Stimulated activated CD4-positive, alpha-beta T cell treated with anti-CD3 and anti-CD28 coated beads, Interleukin-2, amount 100 ng/mL, for 4 hours (primary cell): Measurements from ENCODE around the gene COL21A1.

Source experiments
- DNase-seq: peaks from one replicate; pipeline ENCODE4 v3.0.0-alpha.2; 2020; ENCODE audit warnings: low read depth

The COL21A1 gene

DNA sequence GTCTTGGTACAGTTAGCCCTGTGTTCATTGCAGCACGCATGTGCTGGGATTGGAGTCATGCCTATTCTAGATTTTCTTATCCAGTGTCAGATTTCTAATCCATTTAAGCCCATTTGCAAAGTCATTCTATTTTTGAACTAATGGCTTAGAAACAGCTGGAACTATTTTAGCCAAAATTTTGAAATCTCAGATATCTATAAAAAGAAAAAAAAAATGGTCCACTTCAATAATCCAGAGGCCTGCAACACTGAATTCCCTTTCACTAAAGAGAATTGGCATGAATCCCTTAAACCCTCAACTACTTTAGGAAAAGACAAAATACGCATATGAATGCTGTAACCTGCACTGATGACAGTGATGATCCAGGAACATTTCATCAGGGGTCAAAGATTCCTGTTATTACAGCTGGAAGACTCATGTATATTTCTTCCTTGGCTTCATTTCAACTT is 1.5 kb downstream of the COL21A1 start:
- no peak for DNase-seq

- DNase-seq, result no peak
Observed at GRCh38 chr6:56244528-56245253, 2.7 kb downstream of the COL21A1 start.

DNA sequence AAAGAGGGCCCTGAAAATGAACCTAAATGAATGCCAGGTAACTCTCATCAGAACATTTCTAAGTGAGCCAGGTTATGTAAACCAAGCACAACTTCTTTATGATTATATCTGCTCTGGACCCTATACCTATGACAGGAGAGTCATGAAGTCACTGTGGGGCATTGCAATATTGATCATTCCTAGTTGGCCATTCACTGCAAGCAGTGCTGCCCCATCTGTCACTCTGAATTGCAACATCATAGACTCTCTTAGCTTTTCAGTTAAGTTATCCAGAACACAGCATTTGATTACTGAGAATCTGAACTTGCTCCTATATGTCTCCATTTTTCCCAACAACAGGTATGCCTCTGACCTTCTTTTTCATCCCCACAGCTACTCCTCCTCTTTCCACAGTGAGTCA is 3.3 kb downstream of the COL21A1 start:
- DNase-seq, result no peak

GRCh38 chr6:56243518-56244070 is 3.8 kb downstream of the COL21A1 start:
- DNase-seq, result no peak

DNA sequence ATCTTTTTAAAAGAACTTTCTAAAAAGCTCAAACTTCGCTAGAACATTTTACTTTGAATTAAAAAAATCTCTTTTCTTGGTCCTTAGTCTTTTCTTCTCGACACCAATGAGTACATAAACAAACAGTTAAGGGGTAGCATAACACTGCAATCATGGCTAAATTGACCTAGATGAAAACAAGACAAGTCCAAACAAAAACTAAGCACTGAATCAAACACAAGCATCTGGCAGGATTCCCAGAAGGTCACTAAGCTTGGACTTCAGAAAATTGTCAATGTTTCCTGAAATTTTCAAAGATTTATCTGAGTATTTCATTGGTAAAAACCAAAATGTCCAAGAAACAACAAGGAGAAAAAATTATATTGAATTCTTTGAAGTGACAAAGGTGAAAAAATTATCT is 5.0 kb downstream of the COL21A1 start:
- DNase-seq, result no peak

DNA sequence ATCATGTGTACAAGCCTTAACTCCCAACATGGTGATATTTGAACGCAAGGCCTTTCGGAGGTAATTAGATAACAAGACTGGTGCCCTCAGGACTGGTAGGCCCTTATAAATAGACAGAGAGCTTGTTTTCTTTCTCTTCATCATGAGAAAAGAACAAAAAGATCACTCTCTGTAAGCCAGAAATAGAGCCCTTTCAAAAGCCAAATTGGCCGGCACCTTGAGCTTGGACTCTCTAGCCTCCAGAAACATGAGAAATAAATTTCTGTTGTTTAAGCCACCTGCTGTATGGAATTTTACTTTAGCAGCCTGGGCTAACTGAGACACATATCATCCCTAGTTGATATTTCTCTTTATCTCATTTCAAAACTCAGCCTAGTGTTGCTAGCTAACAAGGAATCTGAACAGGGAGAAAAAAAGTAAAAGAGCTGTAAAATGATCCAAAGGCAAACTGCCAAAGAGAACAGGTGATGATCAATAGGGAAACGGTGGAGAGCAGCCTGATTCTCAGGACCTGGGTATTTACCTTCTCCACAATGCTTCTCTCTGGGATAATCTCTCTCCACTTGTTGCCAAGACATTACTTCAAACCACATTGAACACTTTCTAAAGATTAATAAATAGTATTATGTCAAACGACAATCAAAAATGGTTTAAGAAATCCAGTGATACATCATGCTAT is 6.1 kb downstream of the COL21A1 start:
- DNase-seq, result no peak

DNA sequence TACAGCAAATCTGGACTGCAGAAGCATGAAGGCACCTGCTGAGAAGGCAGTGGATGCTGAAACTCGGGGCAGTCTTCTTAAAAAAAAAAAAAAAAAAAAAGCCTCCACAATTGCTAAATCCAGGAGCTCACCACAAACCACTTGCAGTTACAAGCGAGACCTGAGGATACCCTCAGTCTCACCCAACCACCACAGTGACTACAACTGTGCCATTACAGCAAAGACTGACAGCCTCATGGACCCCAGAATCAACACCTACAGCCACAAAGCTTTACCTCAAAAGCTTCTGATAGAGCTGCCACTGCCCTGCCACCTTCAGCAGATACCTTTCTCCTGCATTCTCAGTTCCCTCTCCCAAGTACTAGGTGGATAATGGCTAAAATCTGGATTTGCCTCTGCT is 9.0 kb downstream of the COL21A1 start:
- no peak for DNase-seq

GRCh38 chr6:56235245-56235644 is 12.1 kb downstream of the COL21A1 start:
- no peak for DNase-seq

GRCh38 chr6:56232436-56232835 is 14.9 kb downstream of the COL21A1 start:
- DNase-seq, result no peak

DNA sequence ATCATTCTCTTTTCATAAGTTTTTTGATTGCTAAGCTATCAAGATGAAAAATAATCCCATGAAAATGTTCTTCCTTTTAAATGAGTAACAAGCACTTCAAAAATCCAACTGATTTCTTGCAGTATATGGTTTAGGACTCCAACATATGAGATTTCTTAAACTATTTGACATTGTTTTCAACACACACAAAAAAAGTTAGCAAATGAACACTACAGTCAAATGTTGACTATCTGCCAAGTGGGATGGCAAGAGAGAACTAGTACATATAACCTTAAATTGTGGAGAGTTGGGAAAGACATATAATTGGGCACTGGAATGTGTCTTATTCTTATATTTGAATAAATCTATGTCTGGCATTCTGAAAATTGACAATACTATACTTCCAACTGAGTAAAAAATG is 15.6 kb downstream of the COL21A1 start:
- DNase-seq, result no peak

DNA sequence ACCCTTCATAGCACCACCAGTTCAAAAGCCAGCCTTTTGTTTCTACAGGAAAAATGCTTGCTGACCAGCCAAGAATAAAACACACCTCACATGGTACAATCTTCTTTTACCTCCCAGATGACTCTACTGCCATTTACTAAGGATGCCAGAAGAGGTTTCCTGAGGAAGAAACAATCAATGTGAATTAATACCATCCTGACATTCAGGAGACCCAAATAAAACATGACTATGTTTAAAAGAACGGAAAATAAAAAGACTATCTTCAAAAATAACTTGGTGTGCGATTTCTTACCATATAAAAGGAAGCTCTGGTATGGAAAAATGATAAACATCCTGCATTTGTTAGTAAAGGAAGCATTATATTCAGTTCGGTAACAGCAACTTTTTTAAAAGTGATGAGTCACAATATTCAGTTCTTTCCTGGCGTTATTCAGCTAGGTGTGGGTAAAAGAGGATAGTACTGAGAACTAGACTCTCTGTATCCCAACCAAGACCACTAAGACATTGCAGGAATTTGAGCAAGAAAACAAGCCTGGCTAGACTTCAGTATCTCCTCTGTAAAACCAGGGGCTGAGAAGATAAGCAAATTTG is 16.3 kb downstream of the COL21A1 start:
- no peak for DNase-seq

GRCh38 chr6:56227071-56227879 is 20.1 kb downstream of the COL21A1 start:
- DNase-seq, result no peak

DNA sequence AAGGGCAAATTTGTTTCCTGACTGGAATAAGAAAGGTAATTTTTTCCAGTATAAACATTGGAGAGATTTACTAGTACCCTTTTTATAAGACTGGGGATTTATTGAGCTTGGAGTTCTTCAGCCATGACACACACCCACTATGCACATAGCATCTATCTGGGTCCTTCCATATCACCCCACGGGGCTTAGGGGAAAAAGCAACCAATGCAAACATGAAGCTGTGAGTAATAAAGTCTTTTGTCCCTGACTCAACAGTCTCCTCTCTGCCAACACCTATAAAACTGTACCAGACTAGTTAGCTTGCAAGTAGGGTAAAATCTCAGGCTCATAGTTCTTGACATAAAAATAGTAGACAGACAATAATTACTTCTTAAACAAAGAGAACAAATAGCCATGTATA is 23.4 kb downstream of the COL21A1 start:
- DNase-seq, result no peak

DNA sequence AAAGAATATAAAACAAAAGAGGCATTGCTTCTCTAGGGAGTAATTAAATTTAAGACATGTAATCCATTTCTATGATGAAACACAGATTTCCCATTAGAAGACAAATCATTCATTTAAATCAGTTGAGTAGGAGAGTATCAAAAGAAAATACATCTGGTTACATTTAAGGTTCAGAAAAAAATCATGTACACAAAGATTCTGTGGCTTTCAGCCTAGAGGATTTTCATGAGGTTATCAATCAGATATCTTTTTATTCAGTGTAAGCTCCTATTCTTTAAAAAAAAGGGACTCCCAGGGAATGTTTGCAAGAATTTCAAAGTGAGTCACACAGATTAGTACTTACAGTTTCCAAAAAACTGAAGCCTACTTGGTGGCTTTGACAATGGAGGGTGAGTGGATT is 24.9 kb downstream of the COL21A1 start:
- no peak for DNase-seq

DNA sequence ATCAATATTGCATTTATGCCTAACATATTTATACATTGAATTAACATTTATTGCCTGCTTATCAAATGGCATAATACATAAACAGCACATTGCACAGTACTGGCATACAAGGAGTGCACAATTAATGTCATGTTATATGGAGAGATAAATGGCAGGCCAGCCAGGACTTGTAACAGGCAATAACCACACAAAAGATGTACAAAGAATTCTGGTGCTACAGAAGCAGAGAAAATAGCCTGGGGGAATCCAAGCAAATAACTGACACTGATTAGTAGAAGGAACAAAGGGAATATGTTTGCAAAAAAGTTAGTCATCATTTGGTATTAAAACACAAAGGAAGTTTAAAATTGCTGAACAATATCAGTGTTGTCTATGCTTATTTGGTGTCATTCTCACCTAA is 27.3 kb downstream of the COL21A1 start:
- DNase-seq, result no peak

GRCh38 chr6:56214703-56215101 is 32.7 kb downstream of the COL21A1 start:
- DNase-seq, result no peak

DNA sequence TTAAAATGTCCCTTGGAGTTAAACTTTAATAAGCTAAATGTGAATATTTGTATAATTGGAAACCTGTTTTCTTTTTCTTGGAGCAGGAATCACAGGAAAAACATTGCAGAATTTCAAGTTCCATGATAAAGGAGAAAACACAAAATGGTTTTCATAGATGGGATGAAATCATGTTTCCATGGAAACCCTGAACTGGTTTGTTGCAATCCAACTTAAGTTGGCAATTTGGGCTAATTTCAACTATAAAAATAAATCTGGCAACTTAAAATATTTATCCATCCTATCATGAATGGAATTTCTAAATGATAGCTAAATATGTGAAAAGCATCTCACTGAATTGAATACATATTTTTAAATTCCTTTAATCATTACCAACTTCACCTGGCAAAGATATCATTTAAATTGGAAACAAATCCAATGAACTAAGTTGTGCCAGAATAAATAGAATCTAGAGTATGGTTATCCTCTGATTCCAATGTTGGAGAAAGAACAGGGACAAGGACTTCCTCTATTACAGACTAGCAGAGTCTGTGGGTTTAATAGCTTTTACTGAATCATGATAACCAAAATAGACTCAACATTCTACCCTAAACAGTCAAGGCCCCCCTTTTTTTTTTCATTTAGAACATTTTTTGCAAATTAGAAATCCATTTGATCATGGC is 33.2 kb downstream of the COL21A1 start:
- DNase-seq, result no peak

DNA sequence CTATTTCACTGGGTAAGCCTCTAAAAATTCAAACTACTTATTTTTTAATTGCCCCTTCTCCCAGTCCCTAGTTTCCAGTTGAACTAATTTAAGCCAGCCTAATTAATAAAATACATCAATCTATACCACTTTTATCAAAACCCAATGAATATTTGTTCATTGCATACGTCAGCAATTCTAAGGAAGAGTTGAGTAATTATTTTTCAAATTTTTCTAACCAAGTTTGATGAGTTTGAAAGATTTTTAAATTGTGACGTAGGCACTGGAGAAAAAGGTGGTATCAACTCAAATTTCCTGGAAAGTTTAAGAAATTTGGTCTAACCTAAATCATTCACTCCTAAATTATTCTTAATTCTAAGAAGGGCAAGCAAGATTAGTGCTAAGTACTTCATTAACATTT is 35.7 kb downstream of the COL21A1 start:
- no peak for DNase-seq

GRCh38 chr6:56204134-56204533 is 43.2 kb downstream of the COL21A1 start:
- no peak for DNase-seq

DNA sequence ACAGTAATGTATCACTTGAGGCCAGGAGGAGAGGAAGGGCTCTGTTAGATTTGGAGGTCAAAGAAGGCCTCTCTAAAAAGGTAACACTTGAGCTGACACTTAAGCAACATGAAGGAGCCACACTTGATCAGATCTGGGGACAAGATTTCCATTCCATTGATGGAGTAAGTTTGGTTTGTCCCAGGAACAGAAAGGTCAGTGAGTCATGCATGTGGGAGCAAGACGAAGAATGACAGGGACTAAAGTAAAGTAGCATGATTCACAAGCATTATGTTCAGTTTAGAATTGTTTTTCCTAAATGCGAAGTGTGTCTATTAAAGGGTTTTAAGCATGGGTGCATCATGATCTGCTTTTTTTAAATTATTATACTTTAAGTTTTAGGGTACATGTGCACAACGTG is 47.4 kb downstream of the COL21A1 start:
- no peak for DNase-seq

GRCh38 chr6:56193846-56194245 is 53.5 kb downstream of the COL21A1 start:
- DNase-seq, result no peak

- DNase-seq, result no peak
Observed at GRCh38 chr6:56188429-56188828, 59.0 kb downstream of the COL21A1 start.
